Retina (tissue), 1 donor: Measurements from ENCODE around the gene GLIS2.

Source experiments
- DNase-seq: peaks from one replicate; pipeline ENCODE4 v3.0.0-alpha.2; 2016

Gene GLIS2

GRCh38 chr16:4385789-4386450 is 70.1 kb downstream of the GLIS2 start:
- no peak for DNase-seq

- DNase-seq = no peak
These were observed 70.6 kb downstream of the GLIS2 start for GRCh38 chr16:4386451-4386805.

GRCh38 chr16:4386951-4387565 is 71.2 kb downstream of the GLIS2 start:
- DNase-seq = no peak

- no peak for DNase-seq
These were observed 71.9 kb downstream of the GLIS2 start for GRCh38 chr16:4387781-4388180.

GRCh38 chr16:4388271-4389021 is 72.6 kb downstream of the GLIS2 start:
- DNase-seq = no peak
